ENCODE results near the gene UCK2.

GRCh38 chr1:165844933-165845332 lies 17.5 kb downstream of the UCK2 start:
- TF ChIP-seq CTCF (IDR thresholded peaks at IDR 0.05; ENCODE audit: extremely low read depth in 1 of 2, insufficient read depth in 1 of 2, low read depth in 1 of 2, low read length in 2 of 2) (no peak), JUN (IDR thresholded peaks at IDR 0.05; ENCODE audit: borderline replicate concordance, insufficient read depth, insufficient read length, low read depth) (no peak), POLR2AphosphoS5 (IDR thresholded peaks at IDR 0.05; ENCODE audit: insufficient read depth, low read depth, low read length) (no peak)
